NCI-H446 (cell line): ENCODE measurements around the gene MPEG1.

Experiments
- DNase-seq, 2 experiments: peaks; one replicate each; lab custom pipeline; 2025; lab: John Stamatoyannopoulos, UW

The MPEG1 gene

DNA sequence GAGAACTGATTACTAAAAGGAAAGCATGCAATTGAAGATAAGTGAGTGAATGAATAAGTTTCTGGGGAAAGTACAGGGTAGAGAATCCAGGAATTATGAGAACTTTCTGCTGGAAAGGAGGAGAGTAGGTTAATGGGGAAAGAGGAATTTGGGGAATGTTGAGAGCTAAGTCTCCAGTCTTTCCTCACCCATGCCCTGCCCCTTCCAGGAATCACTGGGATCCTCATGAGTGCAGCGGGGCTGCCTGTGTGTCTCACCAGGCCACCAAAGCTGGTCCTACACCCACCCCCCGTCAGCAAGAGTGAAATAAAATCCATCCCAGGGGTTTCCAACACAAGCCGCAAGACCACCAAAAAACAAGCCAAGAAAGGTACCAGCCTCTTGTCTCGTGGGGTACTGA is 23.8 kb downstream of the MPEG1 start:
- DNase-seq, result no peak

DNA sequence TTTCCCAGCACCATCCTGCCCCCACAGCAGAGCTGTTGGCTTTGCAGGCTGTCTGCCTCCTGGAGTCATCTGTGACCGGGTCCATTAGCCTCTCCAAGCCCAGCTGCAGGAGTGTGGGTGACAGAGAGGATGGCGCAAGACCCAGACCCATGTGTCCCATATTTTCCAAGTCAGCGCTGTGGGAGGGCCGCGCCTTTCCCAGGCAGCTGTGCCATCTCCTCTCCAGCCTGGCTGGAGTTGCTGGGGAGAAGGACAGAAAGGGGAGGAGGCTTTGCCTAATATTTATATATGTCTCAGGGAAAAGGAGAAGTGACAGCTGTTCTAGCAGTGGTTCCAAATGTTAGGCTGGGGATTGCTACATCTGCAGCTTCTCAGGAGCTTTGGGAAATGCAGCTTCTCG is 25.1 kb downstream of the MPEG1 start:
- no peak for DNase-seq

DNA sequence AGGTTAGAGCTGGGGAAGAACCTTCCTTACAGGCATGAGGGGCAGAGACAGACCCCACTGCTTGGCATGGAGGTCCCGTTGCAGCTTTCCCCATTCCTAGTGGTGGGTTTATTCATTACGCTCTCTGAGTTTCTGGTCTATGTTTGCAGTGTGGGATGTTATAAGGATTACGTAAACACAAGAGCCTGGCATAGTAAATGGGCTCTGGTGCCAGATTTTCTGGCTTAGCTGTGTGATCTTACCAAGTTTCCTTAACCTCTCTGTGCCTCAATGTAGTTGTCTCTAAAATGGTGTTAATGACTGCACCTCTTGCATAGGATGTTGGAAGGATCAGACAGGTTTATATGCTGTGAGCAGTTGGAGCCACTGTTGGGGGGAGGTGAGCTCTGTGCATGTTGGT is 25.7 kb downstream of the MPEG1 start:
- no peak for DNase-seq

DNA sequence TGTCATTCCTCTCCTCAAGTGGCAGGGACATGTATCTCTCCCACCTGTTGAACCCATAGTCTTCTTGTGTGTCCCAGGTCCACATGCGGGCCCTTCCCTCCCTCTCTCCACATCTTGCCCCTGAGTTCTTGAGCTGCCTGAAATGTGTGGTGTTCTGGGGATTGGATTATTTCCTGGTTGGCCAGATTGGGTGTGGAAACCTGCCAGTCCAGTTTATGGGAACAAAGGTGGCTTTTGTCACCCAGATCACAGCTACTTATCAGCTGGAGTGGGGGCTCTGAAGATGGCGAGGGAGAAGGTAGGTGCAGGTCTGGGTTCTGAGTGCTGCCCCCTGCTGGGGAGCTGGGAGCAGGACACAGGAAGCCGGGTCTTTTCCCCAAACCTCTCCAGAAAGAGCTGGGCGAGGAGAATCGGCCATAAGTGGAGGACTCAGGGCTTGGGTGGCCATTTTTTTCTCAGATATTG is 26.6 kb downstream of the MPEG1 start:
- DNase-seq, result no peak

DNA sequence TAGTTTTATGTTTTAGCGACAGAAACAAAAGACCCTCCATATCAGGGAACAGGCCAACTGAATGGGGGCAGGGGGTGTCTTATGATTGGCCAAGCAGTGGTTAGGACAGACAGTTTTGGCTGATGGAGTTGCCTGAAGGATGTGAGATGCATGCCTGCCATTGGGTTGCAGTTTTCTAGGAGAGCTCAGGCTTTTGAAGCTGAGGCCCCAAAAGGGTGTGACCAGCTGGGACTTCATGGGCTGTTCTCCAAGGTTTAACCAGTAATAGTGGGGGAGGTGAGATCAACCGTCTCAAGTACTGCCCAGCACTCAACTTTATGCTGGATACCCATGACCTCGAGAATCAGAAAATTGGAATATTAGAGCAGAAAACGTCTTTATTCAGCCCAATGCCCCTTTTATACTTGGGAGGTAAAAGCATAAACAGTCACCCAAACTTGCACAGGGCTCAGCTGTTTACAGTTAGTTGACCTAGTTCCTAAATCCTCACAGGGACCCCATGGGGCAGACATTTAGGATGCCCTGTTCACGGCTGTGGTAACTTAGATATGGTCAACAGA is 27.3 kb downstream of the MPEG1 start:
- no peak for DNase-seq

DNA sequence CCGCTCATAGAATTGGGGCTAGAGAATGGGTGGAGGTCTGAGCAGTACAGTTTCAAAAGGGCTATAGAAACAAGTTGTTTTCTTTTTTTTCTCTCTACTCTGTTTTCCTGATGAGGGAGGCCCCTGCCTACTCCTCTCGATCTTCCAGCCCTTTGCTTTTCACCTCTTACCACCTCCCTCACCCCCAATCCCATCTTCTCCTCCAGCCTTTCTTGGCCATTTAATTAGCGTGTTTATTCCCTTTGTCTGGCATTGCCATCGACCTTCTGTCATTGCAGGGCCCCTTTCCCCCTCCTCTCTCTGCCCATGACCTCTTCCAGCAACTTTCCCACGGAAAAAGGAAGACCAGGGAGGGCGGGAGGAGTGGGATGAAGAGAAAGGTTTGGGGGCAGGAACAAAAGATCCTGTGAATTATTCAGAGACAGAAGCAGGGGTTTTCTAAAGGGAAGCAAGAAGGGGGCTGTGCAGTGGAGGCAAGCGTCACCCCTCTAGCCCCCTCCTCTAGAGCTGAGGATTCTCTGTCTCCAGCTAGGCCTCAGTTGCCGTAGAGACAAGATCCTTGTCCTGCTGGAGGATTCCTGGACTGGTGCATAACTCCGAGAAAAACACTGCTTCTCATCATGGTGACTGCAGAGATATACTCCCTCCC is 27.9 kb downstream of the MPEG1 start:
- DNase-seq, result no peak

DNA sequence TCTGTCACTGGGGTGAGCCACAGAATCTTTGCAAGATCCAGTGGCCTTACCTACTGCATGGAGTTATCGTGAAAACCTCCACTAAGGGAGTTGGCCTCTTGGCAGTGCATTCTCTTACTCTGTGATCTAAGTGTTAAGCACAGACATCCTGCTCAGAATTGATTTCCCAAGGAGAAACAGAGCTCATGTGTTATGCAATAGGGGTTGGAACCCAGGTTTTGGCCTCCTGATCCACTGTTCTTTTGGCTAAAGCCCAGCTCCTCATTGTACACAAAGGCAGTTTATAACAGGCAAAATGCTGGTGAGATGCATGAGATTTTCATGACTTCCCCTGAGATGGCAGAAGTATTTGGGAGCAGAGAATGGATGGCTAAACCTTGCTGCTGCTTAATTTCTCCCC is 29.0 kb downstream of the MPEG1 start:
- no peak for DNase-seq

DNA sequence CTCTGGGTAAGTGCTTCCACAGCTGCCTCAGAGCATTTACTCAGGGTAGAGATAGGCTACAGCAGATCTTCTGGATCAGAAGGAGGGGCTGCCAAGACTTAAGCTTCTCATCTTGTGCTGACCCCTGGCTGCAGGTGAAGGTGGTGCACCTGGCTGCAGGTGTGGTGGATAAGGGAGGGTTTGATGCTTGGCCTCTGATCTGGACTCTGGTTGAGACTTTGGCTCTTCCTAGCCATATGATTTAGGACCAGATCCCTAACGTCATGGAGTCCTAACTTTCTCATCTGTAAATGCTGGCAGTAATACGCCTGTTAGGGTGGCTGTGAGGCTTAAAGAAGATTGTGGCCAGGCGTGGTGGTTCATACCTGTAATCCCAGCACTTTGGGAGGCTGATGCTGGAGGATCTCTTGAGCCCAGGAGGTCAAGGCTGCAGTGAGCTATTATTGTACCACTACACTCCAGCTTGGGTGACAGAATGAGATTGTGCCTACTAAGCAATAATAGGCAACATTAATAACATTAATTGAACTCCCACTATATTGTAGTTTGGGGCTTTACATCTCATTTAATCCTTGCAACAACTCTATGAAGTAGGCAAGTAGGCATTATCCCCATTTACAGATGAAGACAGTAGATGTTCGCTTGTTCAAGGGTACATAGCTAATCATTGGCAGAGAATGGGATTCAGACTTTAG is 30.1 kb downstream of the MPEG1 start:
- no peak for DNase-seq

DNA sequence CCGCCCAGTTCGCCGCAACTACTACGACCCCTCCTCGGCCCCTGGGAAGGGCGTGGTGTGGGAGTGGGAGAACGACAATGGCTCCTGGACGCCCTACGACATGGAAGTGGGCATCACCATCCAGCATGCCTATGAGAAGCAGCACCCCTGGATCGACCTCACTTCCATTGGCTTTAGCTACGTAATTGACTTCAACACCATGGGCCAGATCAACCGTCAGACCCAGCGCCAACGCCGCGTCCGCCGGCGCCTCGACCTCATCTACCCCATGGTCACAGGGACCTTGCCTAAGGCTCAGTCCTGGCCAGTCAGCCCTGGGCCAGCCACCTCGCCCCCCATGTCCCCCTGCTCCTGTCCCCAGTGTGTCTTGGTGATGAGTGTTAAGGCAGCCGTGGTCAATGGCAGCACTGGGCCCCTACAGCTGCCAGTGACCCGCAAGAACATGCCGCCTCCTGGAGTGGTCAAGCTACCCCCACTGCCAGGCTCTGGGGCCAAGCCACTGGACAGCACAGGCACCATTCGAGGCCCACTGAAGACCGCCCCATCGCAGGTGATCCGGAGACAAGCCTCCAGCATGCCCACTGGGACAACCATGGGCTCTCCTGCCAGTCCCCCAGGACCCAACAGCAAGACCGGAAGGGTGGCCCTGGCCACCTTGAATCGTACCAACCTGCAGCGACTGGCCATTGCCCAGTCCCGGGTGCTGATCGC is 30.8 kb downstream of the MPEG1 start:
- DNase-seq, result no peak

DNA sequence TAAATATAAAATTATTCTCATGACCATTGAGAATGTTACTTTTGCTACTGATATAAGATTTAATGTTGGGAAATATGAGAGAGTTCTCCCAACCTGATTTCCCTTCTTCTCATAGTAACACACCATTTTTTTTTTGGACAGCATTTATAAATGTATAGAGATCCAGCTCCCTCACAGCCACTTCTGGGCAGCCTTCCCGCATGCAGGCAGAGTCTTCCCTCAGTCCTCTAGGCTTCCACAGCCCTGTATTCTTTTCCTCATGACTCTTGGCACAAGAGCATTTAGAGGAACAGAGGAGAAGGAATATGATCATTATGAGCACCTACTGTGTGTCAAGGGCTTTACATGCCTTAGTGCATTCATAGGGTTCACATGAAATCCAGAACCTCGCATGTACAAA is 31.8 kb downstream of the MPEG1 start:
- DNase-seq, result no peak

DNA sequence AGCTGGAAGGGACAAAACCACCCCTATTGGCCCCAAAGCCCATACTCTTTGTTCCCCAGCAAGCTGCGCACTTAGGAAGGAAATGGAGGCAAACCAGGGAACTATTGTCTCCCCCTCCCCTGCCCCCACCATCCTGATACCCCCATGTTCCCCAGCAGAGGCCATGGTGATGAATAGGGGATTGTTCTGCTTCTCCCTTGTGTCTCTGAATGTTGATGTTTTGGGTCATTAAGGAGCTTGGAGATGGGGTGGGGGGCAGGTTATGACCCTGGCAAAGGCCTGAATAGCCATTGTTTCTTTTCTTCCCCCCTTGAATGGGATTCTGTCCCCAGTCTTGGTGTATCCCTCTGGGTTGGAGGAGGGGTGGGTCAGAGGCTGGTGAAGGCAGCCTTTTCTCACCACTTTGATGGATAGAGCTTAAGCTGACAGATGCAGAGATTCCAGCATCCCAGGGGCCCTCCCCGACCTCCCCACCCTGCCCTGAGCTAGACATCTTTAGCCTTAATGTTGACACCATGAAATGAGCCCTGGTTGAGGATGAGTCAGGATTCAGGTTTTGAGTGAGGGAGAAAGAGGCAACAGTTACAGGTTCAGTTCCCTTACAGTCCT is 32.5 kb downstream of the MPEG1 start:
- no peak for DNase-seq

DNA sequence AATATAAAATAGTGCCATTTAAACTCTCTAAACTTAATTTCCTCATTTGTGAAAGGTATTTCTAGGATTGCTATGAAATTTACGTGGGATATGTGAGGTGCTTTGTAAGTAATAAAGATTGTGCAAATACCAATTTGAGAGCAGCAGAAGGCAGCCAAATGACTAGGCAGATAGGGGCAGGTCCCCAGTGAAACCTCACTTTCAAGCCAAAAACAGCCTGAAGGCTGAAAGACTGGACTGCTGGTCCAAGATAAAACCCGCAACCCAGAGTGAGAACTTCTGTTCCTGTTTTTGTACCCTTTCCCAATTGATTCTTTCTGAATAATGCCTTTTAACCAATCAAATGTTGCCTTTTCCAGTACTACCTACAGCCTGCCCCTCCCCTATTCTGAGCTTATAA is 33.6 kb downstream of the MPEG1 start:
- no peak for DNase-seq

DNA sequence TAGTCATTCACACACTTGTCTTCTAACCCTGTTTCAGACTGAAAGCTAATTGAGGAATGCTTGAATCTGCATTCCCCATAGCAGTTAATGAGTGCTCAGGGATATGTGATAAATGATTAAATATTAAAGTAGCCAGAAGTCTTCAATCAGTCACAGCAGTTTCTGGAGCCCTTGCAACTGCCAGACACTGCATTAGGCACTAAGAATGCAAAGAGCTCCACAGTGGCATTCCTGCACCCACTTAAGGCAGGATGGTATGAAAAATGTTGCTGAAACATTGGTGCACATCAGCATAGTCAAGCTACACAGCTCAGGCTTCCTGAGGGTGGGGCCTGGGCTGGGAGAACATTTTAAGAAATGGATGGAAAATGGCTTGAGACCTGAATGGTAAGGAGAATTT is 34.3 kb downstream of the MPEG1 start:
- no peak for DNase-seq

DNA sequence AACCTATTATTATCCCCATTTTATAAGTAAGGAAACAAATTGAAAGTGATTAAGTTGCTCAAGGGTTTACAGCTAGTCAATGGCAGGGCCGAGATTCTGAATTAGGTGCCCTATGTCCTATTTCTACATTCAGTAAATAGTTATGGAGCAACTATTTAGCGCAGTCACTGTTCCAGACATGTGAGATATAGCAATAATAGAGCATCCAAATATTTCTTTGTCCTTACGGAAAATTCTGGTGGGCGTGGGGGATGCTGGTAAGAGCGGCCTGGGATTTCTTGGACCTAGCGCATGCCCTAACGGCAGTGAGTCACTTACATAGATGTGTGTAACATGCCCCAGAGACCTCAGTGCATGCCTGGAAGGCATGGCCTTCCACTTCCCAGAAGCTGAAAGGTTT is 36.4 kb downstream of the MPEG1 start:
- no peak for DNase-seq

DNA sequence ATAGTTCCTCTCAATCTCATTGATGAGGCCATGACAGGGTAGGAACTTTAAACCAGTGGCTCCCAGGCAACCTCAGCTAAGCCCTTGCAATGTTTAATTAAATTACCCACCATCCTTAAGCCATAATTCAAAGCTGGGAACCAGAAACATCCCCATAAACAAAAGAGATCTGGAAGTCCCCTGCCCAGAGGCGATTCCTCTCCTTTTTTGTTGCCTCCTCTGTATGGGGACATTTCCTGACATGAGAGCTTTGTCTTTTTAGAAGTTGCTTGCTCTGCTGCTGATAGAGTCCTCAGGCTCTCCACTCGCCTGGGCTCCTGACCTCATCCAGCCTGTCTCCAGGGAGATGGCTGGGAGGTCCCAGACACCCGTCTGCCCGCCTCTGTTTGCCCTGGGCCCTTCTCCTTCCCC is 37.6 kb downstream of the MPEG1 start:
- DNase-seq, result no peak

DNA sequence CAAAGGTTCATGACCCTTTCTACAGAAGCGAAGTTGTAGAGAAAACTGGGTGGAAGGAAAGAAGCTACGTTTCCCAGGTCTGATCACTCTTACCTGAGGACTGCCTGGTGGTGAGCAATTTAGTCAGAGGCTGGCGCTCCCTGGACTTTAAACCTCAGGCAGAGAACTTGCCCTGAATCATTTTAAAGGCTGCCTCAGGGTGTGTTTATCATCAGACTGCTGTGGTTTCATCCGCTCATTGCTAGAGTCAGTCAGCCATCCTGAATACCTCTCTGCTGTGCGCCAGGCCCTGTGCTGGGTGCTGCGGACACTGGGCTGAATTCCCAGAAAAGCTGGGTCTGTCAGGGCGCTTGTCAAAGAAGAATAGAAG is 38.1 kb downstream of the MPEG1 start:
- DNase-seq, result no peak

DNA sequence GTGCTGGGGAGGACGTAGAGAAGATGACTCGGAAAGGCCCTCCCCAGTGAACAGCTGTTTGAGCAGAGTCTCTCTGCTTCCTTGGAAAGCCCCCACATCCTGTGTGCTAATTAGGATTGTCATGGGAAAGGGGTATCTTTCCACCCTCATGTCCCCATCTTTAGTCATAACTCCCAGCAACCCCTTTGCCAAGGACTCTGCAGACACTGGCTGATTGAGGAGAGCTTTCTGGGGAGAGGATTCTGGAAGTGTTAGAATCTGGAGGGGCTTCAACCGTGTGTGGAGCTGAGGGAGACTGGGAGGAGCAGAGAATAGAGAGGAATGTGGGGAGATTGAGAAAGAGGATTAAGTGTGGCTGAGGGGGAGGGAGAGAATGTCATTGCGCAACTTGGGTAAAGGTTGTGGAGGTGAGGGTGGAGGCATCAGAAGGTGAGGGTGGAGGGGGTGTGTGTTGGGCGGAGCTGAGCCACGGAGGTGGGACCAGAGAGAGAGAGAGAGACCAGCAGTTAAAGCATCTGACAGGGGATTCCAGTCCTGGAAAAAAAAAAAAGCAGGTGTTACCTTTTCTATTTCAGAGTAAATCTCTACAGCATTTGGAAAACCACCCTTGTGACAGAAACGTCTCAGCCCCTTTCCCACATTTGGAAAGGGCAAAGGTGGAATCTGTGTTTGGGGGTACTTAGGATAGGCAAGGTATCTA is 38.6 kb downstream of the MPEG1 start:
- DNase-seq, result no peak

DNA sequence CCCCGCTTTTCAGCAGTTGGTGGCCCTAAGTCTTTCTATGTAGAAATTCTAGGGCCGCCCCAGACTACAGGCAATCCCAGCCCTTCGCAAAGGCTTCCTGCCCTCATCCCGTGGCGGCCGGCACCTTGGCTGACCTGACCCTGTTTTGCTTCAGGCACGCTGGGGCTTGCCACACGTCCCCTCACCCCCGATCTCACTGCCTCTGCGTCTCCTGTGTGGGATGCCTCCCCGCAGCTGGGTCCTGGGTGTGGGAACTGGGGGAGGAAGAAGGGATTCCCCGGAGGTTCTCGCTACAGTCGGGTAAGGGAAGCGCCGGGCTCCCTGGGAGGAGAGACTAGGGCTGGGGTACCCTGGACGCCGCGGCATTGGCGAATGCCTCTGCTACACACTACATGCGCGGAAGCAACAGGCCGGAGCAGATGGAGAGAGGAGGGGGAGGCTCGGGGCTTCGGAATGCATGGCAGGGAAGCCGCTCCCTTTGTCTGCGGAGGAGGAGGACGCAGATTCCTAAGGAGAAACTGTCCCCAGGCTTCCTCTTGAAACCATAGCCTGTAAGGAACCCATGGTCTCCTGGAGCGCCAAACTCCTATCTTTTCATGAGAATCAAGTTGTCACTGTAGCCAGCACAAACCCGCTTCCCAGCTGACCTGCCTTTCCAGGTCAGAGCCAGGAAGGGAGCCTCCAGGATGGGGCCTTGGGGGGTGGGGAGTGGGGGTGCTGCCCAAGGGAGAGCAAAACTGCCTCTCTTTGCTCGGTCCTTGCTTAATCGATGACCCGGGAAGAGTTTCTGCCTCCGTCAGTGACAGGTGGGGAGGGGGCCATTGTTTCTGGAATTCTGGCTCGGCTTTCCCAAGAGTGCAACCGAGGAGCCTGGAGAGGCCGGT is 39.4 kb downstream of the MPEG1 start:
- DNase-seq, result no peak

DNA sequence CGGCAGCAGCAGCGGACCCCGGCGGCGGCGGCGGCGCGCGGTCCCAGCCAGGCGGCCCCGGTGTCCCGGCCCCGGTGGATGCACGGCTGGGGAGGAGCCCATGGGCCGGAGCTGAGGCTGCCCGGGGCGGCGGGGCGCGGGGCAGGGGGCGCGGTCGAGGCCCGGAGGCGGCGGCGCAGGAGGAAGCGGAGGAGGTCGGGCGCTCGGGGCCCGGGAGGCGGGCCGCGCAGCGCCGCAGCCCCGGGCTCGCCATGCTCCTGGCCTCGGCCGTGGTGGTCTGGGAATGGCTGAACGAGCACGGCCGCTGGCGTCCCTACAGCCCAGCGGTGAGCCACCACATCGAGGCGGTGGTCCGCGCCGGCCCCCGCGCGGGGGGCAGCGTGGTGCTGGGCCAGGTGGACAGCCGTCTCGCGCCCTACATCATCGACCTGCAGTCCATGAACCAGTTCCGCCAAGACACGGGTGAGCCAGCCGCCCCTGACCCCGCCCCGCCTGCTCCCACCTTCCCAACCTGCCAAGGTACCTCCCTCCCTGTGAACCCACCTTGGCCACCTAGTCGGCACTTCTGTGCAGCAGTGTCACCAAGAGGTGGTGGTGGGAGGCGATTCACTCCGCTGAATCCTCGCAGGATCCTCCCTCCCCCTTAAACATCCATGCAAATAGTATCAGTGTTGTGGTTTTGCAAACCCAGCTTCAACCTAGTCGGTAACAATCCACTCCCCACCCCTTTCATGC is 40.2 kb downstream of the MPEG1 start:
- DNase-seq, result no peak
